Hepatic stellate cell (primary cell): Measurements from ENCODE around the gene PTPRE.

Source experiments
- DNase-seq: peaks from one replicate; pipeline ENCODE4 v3.0.0; 2011; ENCODE audit warnings: low spot score

Gene PTPRE

DNA sequence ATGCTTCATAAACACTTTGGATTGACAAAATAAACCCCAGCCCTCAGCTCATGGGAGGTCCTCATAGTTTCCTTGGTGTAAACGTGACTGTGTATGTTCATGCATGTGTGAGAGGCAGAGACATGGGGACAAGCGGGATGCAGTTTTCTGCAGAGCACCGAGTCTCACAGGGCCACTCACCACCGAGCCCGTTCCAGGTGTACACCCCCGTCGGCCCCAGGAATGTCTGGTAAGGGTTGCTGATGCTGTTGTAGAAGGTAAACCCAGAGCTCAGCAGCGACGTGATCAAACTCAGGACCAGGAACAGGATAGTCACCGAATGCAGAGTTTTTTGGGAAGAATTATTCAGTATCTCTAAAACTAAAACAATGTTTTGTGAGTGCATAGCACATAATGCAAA lies 23.4 kb upstream of the PTPRE start:
- no peak for DNase-seq

GRCh38 chr10:127884501-127884900 lies 22.4 kb upstream of the PTPRE start:
- DNase-seq, result no peak

GRCh38 chr10:127886371-127887051 lies 20.4 kb upstream of the PTPRE start:
- DNase-seq, result no peak

DNA sequence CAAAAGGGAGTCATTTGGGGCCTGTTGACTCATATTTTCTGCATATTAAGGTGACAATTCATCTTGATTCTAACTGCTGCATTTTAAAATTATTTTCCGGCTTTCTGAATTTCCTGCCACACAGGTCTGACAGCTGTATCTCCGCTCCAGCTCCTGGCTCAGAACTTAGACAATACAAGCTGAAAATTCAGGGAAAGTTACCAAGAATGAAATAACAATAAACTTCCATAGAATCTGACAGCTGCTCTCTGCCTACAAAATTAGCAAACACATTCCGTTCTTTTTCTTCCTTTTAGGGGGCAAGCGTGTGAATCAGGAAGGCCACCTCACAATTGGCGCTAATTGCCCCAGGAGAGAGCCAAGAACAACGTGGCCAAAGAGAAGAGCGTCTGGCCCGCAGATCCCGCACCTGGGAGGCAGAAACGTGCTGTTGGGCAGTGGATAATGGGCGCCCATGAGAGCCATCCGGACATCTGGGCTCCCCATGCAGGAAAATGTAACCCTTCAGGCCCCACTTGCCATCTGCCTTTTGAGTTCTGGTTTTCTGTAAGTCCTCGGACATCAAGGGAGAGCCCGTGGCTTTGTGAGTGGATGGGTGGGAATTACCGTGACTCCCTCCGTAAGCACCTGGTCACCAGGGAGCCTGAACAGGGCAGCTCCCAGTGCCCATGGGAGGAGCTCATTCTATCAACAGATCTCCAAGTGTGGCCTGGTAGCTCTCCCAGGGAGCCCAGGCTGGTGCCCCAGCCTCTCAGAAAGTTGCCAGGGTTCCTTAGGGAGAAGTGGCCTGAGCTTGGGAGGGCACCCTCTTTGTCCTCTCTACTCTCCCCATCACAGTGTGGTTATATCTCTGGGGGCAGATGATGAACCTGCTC lies 19.1 kb upstream of the PTPRE start:
- DNase-seq, result no peak

DNA sequence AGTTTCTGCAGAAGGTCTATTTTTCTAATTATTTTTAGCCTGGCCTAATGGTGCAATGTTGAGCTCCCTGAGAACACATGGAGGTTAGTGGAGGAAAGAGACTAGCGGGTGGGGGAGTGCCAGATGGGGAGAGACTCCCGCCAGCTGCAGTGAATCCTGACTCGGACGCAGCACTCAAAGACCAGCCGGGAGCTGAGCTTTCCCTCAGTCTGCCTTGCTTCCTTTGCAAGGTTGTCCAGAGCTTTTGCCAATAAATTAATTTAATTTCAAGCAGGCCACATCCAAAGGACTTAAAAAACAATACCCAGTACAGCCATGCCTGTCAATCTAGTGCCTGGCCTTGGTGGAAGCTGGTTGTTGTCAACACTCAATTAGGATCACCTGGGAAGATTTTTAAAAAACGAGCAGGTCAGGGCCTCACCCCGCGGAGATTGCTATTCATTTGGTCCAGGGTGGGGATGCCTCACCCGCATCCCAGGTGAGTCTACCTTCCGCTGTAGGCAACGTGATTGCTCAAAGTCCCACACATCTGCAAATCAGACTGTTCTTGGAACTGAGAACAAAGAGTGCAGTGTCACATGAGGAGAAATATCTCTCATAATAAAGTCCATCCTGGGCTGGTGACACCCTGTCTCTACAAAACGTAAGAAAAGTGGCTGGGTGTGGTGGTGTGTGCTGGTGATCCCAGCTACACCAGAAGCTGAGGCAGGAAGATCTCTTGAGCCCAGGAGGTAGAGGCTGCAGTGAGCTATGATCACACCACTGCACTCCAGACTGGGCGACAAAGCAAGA lies 18.2 kb upstream of the PTPRE start:
- no peak for DNase-seq

GRCh38 chr10:127889605-127890195 lies 17.2 kb upstream of the PTPRE start:
- no peak for DNase-seq

GRCh38 chr10:127890216-127890615 lies 16.7 kb upstream of the PTPRE start:
- DNase-seq, result no peak

DNA sequence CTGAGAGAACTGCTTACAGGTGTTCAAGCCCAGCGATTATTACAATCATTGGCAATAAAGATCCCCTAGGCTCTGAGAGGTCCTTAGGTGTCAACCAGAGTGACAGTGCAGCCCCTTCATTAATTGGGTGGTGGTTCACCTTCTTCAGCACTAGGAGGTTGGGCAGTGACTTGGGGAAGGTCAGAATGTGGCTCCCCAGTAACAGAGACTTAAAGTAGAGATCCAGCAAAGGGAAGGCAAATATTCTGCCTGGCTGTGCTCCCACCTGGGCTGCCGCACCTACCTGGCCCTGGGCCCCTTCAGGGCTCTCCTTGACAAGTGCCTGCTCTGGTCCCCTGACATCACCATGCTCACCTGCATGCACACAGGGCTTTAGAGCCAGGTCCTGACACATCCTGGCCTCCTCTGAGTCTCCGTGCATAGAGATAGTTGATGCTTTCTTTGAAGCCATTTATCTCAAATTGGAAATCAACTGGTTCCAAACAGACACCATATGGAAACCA lies 16.0 kb upstream of the PTPRE start:
- DNase-seq, result no peak

- no peak for DNase-seq
These were observed 14.2 kb upstream of the PTPRE start, which contains the start of gene CLRN3 for GRCh38 chr10:127892743-127893142. CLRN3 (minus strand) TSS chr10:127892941; CDS start chr10:127892784, 157 bp downstream.

GRCh38 chr10:127894146-127894545 lies 12.8 kb upstream of the PTPRE start:
- DNase-seq, result no peak

- DNase-seq, result no peak
These were observed 10.3 kb upstream of the PTPRE start for GRCh38 chr10:127896590-127896989.

- no peak for DNase-seq
These were observed 9.7 kb upstream of the PTPRE start for GRCh38 chr10:127897177-127897576.

GRCh38 chr10:127899766-127900387 lies 7.0 kb upstream of the PTPRE start:
- no peak for DNase-seq

DNA sequence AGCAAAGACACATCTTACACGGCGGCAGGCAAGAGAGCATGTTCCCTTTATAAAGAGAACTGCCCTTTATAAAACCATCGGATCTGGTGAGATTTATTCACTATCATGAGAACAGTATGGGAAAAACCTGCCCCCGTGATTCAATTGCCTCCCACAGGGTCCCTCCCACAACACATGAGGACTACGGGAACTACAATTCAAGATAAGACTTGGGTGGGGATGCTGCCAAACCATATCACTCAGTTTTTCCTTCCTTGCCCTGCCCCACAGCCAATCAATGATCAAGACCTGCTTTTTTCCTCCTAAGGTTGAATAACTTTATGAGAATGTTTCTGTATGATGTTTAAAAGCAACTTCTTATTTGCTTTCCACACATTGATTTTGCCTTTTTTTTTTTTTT lies 3.1 kb upstream of the PTPRE start:
- no peak for DNase-seq

GRCh38 chr10:127904311-127905000 lies 2.4 kb upstream of the PTPRE start:
- DNase-seq, result no peak

DNA sequence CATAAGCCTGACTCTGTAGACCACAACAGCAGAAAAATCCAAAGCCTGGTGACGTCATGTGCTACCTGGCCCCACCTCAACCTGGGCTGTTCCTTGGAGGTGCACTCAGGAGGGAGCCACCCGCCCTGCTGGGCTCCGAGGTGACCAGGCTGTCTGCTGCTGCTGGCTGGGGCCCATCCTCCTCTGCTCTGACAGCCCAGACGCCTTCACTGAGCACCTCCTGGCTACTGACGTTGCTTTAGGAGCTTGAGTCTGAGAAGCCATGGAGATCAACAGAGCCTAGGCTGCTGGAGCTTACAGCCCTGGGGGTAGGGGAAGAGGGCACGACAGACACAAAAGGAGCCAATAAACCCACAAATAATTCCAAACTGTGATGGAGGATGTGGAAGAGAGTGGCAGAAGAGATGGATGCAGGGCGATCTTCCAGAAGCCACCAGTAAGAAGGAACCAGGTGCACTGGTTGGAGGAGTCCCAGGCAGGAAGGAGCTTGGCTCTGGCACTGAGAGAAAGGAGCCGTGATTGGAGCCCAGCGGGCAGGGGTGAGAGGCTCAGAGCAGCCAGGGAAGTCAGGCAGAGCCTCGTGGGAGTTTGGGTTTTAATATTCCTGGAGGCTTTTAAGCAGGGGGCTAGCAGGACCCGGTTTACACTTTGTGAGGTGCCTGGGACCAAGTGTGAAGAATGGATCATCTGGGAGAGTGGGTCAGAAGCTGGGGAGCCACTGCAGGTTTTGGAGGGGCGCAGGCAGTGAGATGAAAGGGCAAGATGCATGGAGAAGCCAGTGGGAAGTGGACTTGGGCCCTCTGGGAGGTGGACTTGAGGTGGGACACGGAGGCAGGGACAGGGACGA lies 1.7 kb upstream of the PTPRE start:
- no peak for DNase-seq

DNA sequence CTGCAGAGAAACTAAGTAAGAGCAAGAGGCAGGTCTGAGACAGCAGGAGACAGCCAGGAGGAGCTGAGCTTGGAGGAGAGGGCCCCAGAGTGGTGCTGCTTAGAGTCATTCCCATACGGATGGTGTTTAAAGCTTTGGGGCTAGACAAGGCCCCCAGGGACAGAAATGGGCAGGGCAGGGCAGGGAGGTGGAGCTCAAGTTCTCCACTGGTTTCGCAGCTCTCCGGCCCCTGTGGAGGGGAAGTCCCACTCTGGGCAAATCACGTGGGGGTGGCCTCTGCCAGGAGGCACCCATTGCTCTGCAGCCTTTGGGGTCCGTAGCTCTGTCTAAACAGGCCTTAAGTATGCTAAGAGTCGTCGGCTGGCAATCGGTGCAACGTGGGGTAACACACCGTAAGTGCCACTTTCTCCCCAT lies 1.0 kb upstream of the PTPRE start:
- DNase-seq, result no peak

- DNase-seq, result no peak
These were observed 655 bp downstream of the PTPRE start for GRCh38 chr10:127907411-127908105.
